Hepatocyte (in vitro differentiated cells): Measurements from ENCODE around the gene TBX5.

Source experiments
- EZH2phosphoT487 ChIP-seq: fragments of 200-600 bp; sonication (generic); IDR thresholded peaks from one replicate; pipeline ENCODE4 v1.6.1; 2018; ENCODE audit warnings: antibody characterized with exemption, mild to moderate bottlenecking, low read depth, moderate library complexity; ENCODE audit not compliant: unreplicated experiment, severe bottlenecking
- TF ChIP-seq, protein P1 (sequence below): fragments of 200-600 bp; sonication (generic); IDR thresholded peaks from 2 replicates; pipeline ENCODE4 v1.5.1; 2016; ENCODE audit warnings: antibody characterized with exemption, mild to moderate bottlenecking; ENCODE audit not compliant: poor library complexity

DNA sequence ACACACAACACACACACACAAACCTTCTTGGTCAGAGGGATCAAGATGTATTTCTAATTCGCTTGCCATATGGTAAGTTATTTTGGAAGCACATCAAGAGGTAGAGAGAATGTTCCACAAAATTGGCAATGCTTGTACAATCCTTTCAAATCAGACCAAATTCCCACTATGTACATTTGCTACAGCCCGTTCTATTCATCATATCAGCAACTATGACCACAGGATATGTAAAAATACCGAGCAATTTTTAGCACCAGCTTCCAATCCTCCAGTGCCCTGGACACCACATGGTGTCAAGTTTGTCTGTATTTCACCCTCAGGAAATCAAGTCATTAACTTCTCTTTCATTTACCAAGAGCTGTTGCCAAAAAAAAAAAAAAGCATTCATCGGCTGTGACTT, 21.2 kb downstream of the TBX5 start:
- TF ChIP-seq, protein P1, sequence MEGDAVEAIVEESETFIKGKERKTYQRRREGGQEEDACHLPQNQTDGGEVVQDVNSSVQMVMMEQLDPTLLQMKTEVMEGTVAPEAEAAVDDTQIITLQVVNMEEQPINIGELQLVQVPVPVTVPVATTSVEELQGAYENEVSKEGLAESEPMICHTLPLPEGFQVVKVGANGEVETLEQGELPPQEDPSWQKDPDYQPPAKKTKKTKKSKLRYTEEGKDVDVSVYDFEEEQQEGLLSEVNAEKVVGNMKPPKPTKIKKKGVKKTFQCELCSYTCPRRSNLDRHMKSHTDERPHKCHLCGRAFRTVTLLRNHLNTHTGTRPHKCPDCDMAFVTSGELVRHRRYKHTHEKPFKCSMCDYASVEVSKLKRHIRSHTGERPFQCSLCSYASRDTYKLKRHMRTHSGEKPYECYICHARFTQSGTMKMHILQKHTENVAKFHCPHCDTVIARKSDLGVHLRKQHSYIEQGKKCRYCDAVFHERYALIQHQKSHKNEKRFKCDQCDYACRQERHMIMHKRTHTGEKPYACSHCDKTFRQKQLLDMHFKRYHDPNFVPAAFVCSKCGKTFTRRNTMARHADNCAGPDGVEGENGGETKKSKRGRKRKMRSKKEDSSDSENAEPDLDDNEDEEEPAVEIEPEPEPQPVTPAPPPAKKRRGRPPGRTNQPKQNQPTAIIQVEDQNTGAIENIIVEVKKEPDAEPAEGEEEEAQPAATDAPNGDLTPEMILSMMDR = no peak
- no peak for TF ChIP-seq EZH2phosphoT487
